HepG2 (cell line): ENCODE measurements around the gene SRBD1. TPM values are rescaled to one million over a fixed set of nuclear protein-coding genes. Genes with fewer than 3 reads are reported as not detected.
A peak's percentile ranks its signal among the peaks of the same experiment; 100 is the strongest.

ENCODE experiments used
- ARID2 ChIP-seq: sonication (generic); formaldehyde crosslinking; IDR thresholded peaks from 2 replicates; pipeline ENCODE4 v1.8.1; 2022; ENCODE audit warnings: mild to moderate bottlenecking, missing genetic modification reagents, borderline replicate concordance
- BORCS8-MEF2B ChIP-seq: sonication (generic); formaldehyde crosslinking; IDR thresholded peaks from 2 replicates; pipeline ENCODE4 v1.8.0; 2022; ENCODE audit warnings: mild to moderate bottlenecking, missing genetic modification reagents
- CC2D1A ChIP-seq: sonication (generic); formaldehyde crosslinking; IDR thresholded peaks from 2 replicates; pipeline ENCODE4 v1.8.1; 2023; ENCODE audit warnings: mild to moderate bottlenecking, missing genetic modification reagents
- CREB3 ChIP-seq: sonication (generic); formaldehyde crosslinking; IDR thresholded peaks from 2 replicates; pipeline ENCODE4 v1.5.0; 2020; ENCODE audit warnings: missing genetic modification reagents
- FOXJ3 ChIP-seq: sonication (generic); formaldehyde crosslinking; IDR thresholded peaks from 2 replicates; pipeline ENCODE4 v1.4.0; 2020; ENCODE audit warnings: missing genetic modification reagents, mild to moderate bottlenecking, borderline replicate concordance
- MZF1 ChIP-seq: sonication (generic); formaldehyde crosslinking; IDR thresholded peaks from 2 replicates; pipeline ENCODE4 v1.8.1; 2023; ENCODE audit warnings: mild to moderate bottlenecking, missing genetic modification reagents, borderline replicate concordance
- NAIF1 ChIP-seq: sonication (generic); formaldehyde crosslinking; IDR thresholded peaks from 2 replicates; pipeline ENCODE4 v1.5.0; 2020; ENCODE audit warnings: mild to moderate bottlenecking, missing genetic modification reagents, borderline replicate concordance
- NFATC3 ChIP-seq: sonication (generic); formaldehyde crosslinking; IDR thresholded peaks from 2 replicates; pipeline ENCODE4 v1.5.1; 2020; ENCODE audit warnings: mild to moderate bottlenecking, missing genetic modification reagents
- PAXIP1 ChIP-seq: sonication (generic); formaldehyde crosslinking; conservative IDR thresholded peaks from 2 replicates; pipeline ENCODE4 v1.4.0; 2020; ENCODE audit warnings: mild to moderate bottlenecking, missing genetic modification reagents, moderate library complexity
- RXRB ChIP-seq: IDR thresholded peaks from 2 replicates; pipeline ENCODE4 v1.6.1; 2016; ENCODE audit warnings: borderline replicate concordance, missing genetic modification reagents, missing compliant biosample characterization
- ZMYM2 ChIP-seq: sonication (generic); formaldehyde crosslinking; IDR thresholded peaks from 2 replicates; pipeline ENCODE4 v1.8.0; 2022; ENCODE audit warnings: mild to moderate bottlenecking, missing genetic modification reagents
- ZNF225 ChIP-seq: sonication (generic); formaldehyde crosslinking; IDR thresholded peaks from 2 replicates; pipeline ENCODE4 v1.4.0; 2020; ENCODE audit warnings: mild to moderate bottlenecking, missing genetic modification reagents
- ZNF609 ChIP-seq: sonication (generic); formaldehyde crosslinking; IDR thresholded peaks from 2 replicates; pipeline ENCODE4 v1.4.0; 2020; ENCODE audit warnings: mild to moderate bottlenecking, missing genetic modification reagents, borderline replicate concordance
- ZNF614 ChIP-seq: IDR thresholded peaks from 2 replicates; pipeline ENCODE4 v1.6.1; 2018; ENCODE audit warnings: missing biosample characterization, missing genetic modification reagents, inconsistent platforms, borderline replicate concordance
- ZNF800 ChIP-seq: sonication (generic); formaldehyde crosslinking; IDR thresholded peaks from 2 replicates; pipeline ENCODE4 v1.4.0; 2020; ENCODE audit warnings: missing genetic modification reagents
- ZSCAN5A ChIP-seq: sonication (generic); formaldehyde crosslinking; IDR thresholded peaks from 2 replicates; pipeline ENCODE4 v1.8.0; 2022; ENCODE audit warnings: mild to moderate bottlenecking, missing genetic modification reagents, borderline replicate concordance
- polyA plus RNA-seq, 8 experiments: library from polyadenylated mRNA; depleted of rRNA in 3 of 8; stranded (reverse) in 7 of 8; unstranded in 1 of 8; fragments of >200 nt; fragmentation: Illumina TruSeq in 4 of 8; extraction: Trizol in 4 of 8; gene quantifications; 2 replicates each; pipeline versions ENCODE4 v1.2.1 to v1.2.3, GENCODE V29; 2011 to 2016; ENCODE audit warnings: low read depth in 4 of 8, missing spikeins in 1 of 8, mixed read lengths in 1 of 8; ENCODE audit not compliant: insufficient read depth in 1 of 8
- total RNA-seq, 5 experiments: library from RNA; depleted of rRNA; stranded (reverse); fragments of >200 nt; fragmentation: Illumina TruSeq; extraction: Trizol; gene quantifications; 2 replicates each; pipeline ENCODE4 v1.2.3, GENCODE V29; 2016; ENCODE audit warnings: low read depth in 1 of 5

Gene SRBD1
- total and polyA plus RNA-seq, 2 of the 13 experiments (the other 11 are each of a cell fraction or from before 2014, with no cell fraction given) = 3.2 to 23.9 TPM

GRCh38 chr2:45650851-45651414 is 39.9 kb upstream of the SRBD1 start (continued):
- TF ChIP-seq ZNF609 (CRISPR knock-in tag) (0 out of 2 replicates have a peak, but pooled peaks have one; percentile 67), ZNF225 (CRISPR knock-in tag) (no peak), MZF1 (CRISPR knock-in tag) (no peak), ZNF614 (peak; percentile 71; the same call in 1 of the 2 replicates), ZMYM2 (CRISPR knock-in tag) (no peak), FOXJ3 (no peak), PAXIP1 (CRISPR knock-in tag) (no peak; the same call in 1 of the 2 replicates), NAIF1 (CRISPR knock-in tag) (peak; percentile 68; the same call in 1 of the 2 replicates), CREB3 (CRISPR knock-in tag) (no peak), ZNF800 (CRISPR knock-in tag) (peak; percentile 84), BORCS8-MEF2B (CRISPR knock-in tag) (peak; percentile 92), ARID2 (no peak), NFATC3 (no peak), CC2D1A (CRISPR knock-in tag) (no peak), RXRB (CRISPR knock-in tag) (peak; percentile 53; the same call in 1 of the 2 replicates), ZSCAN5A (CRISPR knock-in tag) (no peak)
